Adrenal gland (tissue), 12 donors: ENCODE results near the gene EYS. TPM values are rescaled to one million over a fixed set of nuclear protein-coding genes. Genes with fewer than 3 reads are reported as not detected.

Source experiments
- DNase-seq, 7 donors: peaks; one replicate each; pipeline ENCODE4 v3.0.0-alpha.2; 2019 to 2020
- H3K27ac ChIP-seq, 5 donors: fragments of 200-600 bp; sonication (generic) in 4 of 5; 1 replicate in 3 of 5; 2 replicates in 2 of 5; pipeline versions ENCODE4 v1.5.1 to v1.8.0; 2016 to 2020; ENCODE audit warnings: mild to moderate bottlenecking in 1 of 5
- H3K27me3 ChIP-seq: fragments of 200-600 bp; 2 replicates; pipeline ENCODE4 v1.8.0; 2021
- H3K36me3 ChIP-seq, 2 donors: fragments of 200-600 bp; replicated peaks in 1 of 2; 1 replicate in 1 of 2; 2 replicates in 1 of 2; pipeline versions ENCODE4 v1.5.1 to v1.8.0; 2018 to 2022
- H3K4me1 ChIP-seq, 2 donors: fragments of 200-600 bp; replicated peaks in 1 of 2; 1 replicate in 1 of 2; 2 replicates in 1 of 2; pipeline versions ENCODE4 v1.5.1 to v1.8.0; 2018 to 2021
- H3K4me3 ChIP-seq, 4 donors: fragments of 200-600 bp; sonication (generic) in 3 of 4; one replicate each; pipeline ENCODE4 v1.5.1; 2016 to 2018
- H3K9me3 ChIP-seq, 3 donors: fragments of 200-600 bp; sonication (generic) in 1 of 3; replicated peaks in 1 of 3; 1 replicate in 2 of 3; 2 replicates in 1 of 3; pipeline versions ENCODE4 v1.5.1 to v1.8.0; 2016 to 2021
- POLR2A ChIP-seq, 2 donors: fragments of 450-650 bp; IDR thresholded peaks; one replicate each; pipeline ENCODE4 v1.6.1; 2017; ENCODE audit warnings: antibody characterized with exemption in 2 of 2, mild to moderate bottlenecking in 2 of 2, moderate library complexity in 1 of 2
- WGBS, 4 donors: extraction: QIAGEN DNeasy Blood & Tissue Kit in 2 of 4; methylation state at CpG; one replicate each; pipeline versions ENCODE4 v1.1.5 to v1.1.7; 2013 to 2017; 5-methylcytosine and 5-hydroxymethylcytosine counted together
- intact Hi-C, 2 donors: fragments of 100-400 bp; cut with DNase I; formaldehyde crosslinking; loops; one replicate each; pipeline versions ENCODE4 v1.14.1 to v1.15.0; 2022 to 2023
- polyA plus RNA-seq, 3 donors: library from polyadenylated mRNA; stranded (reverse); fragments of 200-250 nt in 2 of 3; fragments of 350-450 nt in 1 of 3; fragmentation: Illumina TruSeq in 1 of 3; extraction: RNeasy Lipid Tissue Mini Kit (QIAGEN cat#74804) in 1 of 3; gene quantifications; one replicate each; pipeline ENCODE4 v1.2.3, GENCODE V29; 2013 to 2014
- total RNA-seq, 9 donors: library from RNA; depleted of rRNA in 4 of 9; stranded (reverse); fragments of >200 nt in 4 of 9; fragments of 120-200 nt in 1 of 9; fragmentation: NEBNext Ultra II Directional in 1 of 9; extraction: Animal tissue kit (Norgen Biotek cat#: 25700) in 1 of 9; gene quantifications; one replicate each; pipeline versions ENCODE4 v1.1.0 to v1.2.4, GENCODE V29; 2013 to 2023
- TF ChIP-seq, protein P1 (sequence below), 6 experiments: fragments of 450-650 bp in 4 of 6; fragments of 200-600 bp in 2 of 6; sonication (generic) in 1 of 6; IDR thresholded peaks; 1 replicate in 5 of 6; 2 replicates in 1 of 6; pipeline versions ENCODE4 v1.5.1 to v1.8.0; 2016 to 2021; ENCODE audit warnings: antibody characterized with exemption in 6 of 6, mild to moderate bottlenecking in 2 of 6, moderate library complexity in 1 of 6
- donor health status: healthy with polysubstance abuse.
- donor health status: Bipolar disorder and iron deficiency.
- donor health status: DM: yes; HTN: yes; CAD: no.
- donor health status: DM: no; HTN: no; CAD: no.
- donor health status: DM: no; HTN: no; CAD: no.
- donor health status: DM: yes; HTN: yes; CAD: no.

EYS gene
- total and polyA plus RNA-seq, 12 donors = 0.03 to 3.1 (median 0.18) TPM; not detected in 7

DNA sequence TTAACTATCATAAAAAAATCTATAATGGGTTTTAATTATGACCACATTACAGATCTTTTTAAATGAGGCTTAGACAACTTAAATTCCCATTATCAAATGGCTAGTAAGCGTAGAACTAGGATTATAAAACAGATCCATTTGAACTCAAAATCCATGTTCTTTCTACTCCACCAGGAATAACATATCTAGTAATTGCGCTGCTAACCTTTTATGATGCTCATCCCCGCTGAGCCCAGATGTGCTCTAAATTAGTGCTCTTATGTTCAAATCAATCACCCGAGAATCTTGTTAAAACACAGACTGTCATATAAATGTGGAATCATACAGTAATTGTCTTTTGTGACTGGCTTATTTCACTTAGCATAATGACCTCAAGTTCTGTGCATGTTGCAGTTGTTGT lies 1168.3 kb downstream of the EYS start:
- TF ChIP-seq, protein P1, sequence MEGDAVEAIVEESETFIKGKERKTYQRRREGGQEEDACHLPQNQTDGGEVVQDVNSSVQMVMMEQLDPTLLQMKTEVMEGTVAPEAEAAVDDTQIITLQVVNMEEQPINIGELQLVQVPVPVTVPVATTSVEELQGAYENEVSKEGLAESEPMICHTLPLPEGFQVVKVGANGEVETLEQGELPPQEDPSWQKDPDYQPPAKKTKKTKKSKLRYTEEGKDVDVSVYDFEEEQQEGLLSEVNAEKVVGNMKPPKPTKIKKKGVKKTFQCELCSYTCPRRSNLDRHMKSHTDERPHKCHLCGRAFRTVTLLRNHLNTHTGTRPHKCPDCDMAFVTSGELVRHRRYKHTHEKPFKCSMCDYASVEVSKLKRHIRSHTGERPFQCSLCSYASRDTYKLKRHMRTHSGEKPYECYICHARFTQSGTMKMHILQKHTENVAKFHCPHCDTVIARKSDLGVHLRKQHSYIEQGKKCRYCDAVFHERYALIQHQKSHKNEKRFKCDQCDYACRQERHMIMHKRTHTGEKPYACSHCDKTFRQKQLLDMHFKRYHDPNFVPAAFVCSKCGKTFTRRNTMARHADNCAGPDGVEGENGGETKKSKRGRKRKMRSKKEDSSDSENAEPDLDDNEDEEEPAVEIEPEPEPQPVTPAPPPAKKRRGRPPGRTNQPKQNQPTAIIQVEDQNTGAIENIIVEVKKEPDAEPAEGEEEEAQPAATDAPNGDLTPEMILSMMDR (IDR thresholded peaks at IDR 0.05) = no peak
- TF ChIP-seq POLR2A (IDR thresholded peaks at IDR 0.05) = no peak
- H3K4me1 ChIP-seq = no peaks in the 10 kb centered on the region
- H3K9me3 ChIP-seq = no peaks in the 10 kb centered on the region
- no peak overlapping the region for H3K4me3 ChIP-seq
- DNase-seq = peak in 1 of 7 donors; percentile 69
- no peaks in the 10 kb centered on the region for H3K27me3 ChIP-seq
- H3K36me3 ChIP-seq = no peaks in the 10 kb centered on the region
- 80 to 90% (median 88%) methylated on average over 4 of the region's 4 CpGs for WGBS, 4 donors
- intact Hi-C loops = no loop called here
- no peak overlapping the region for H3K27ac ChIP-seq

DNA sequence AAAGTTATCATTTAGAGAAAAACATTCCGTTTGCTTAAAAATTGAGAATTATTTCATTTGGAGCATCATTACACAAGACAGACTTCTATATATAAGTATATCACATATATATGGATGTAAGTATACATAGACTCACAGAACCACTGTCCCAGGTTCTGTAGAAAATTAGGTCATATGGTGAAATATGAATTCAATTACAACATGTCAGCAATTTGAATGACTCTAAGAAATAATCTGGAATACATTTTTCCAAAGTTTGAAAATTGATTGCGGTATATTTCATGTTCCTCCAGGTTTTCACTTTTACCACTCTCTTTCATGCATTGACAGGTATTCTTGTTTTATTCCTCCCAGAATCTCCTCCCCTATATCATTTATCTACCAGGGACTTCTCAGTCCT lies 1179.1 kb downstream of the EYS start:
- H3K4me1 ChIP-seq = no peaks in the 10 kb centered on the region
- no peaks in the 10 kb centered on the region for H3K36me3 ChIP-seq
- H3K4me3 ChIP-seq = no peak overlapping the region
- TF ChIP-seq, protein P1 (IDR thresholded peaks at IDR 0.05) = no peak
- no peak for TF ChIP-seq POLR2A (IDR thresholded peaks at IDR 0.05)
- H3K9me3 ChIP-seq = no peaks in the 10 kb centered on the region
- no peaks in the 10 kb centered on the region for H3K27me3 ChIP-seq
- intact Hi-C loops = no loop called here
- H3K27ac ChIP-seq = no peak overlapping the region
- 75 to 99% (median 88%) methylated on average over 2 of the region's 2 CpGs for WGBS, 4 donors
- DNase-seq = no peak

DNA sequence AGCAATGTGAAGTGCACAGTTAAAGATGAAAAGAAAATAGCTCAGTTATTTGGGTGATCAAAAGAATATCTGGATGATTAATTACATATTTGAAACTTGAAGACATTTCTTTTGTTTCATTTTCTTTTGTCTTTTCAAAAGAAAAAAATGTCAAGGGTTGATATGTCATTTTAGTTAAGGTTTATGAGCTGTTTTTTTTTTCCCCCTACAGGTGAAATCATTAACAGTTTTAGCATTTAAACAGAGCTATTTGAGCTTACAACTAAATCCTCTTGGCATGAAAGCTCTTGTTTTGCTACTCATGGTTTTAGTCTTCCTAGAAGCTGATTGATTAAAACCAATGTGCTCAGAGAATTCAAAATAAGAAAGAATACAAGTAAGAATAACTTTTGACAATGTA lies 1184.2 kb downstream of the EYS start:
- no peaks in the 10 kb centered on the region for H3K36me3 ChIP-seq
- no peaks in the 10 kb centered on the region for H3K4me1 ChIP-seq
- intact Hi-C loops = no loop called here
- DNase-seq = no peak
- H3K27ac ChIP-seq = no peak overlapping the region
- H3K9me3 ChIP-seq = no peaks in the 10 kb centered on the region
- H3K27me3 ChIP-seq = no peaks in the 10 kb centered on the region
- no peak overlapping the region for H3K4me3 ChIP-seq
- TF ChIP-seq POLR2A (IDR thresholded peaks at IDR 0.05) = no peak
- TF ChIP-seq, protein P1 (IDR thresholded peaks at IDR 0.05) = no peak

DNA sequence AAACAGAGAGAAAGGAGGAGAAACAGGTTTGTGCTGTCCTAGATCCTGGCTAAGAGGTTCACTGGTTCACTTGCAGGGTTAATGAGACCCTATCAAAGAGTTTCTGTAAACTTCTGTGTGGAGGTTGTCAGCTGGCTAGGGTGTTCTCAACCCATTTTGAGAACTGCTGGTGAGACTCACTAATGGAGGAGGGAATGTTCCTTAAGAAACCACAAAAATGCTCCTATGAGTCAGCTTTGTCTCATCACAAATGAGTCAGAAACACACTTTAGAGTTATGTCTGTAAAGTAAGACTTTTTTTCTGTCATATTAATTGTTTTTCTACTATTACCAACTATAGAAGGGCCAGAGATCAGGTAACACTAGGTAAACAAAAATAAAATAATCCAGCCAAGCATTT lies 1187.0 kb downstream of the EYS start:
- DNase-seq = no peak
- Histone ChIP-seq H3K27me3 (no peaks in the 10 kb centered on the region), H3K9me3 (no peaks in the 10 kb centered on the region), H3K4me1 (no peaks in the 10 kb centered on the region), H3K27ac (no peak overlapping the region), H3K36me3 (no peaks in the 10 kb centered on the region), H3K4me3 (no peak overlapping the region)
- intact Hi-C loops = no loop called here
- TF ChIP-seq, protein P1 (IDR thresholded peaks at IDR 0.05) = no peak
- TF ChIP-seq POLR2A (IDR thresholded peaks at IDR 0.05) = no peak
